COLO668 (cell line): Measurements from ENCODE around the gene KIF6.

Experiments used
- DNase-seq: peaks from one replicate; lab custom pipeline; 2025; ENCODE audit not compliant: unreplicated experiment; lab: John Stamatoyannopoulos, UW

The KIF6 gene

DNA sequence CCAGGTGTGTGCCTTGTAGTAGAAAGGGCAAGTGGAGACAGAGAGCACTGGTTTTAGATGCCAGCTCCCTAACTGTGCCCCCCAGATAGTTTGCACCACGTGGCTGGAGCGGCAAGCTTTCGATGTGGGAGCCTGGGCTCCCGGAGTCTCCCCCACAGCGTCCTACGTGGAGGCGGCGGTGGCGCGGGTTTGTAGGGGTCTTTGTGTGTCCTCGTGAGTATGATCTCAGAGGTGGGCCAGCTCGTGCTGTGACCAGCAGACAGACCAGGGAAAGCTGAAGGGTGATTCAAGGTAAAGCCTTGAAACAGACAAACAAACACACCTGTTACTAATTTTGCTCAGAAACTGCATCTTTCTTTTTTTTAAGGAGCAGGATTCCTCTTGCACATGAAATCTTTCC lies 397.1 kb downstream of the KIF6 start:
- DNase-seq: no peak

DNA sequence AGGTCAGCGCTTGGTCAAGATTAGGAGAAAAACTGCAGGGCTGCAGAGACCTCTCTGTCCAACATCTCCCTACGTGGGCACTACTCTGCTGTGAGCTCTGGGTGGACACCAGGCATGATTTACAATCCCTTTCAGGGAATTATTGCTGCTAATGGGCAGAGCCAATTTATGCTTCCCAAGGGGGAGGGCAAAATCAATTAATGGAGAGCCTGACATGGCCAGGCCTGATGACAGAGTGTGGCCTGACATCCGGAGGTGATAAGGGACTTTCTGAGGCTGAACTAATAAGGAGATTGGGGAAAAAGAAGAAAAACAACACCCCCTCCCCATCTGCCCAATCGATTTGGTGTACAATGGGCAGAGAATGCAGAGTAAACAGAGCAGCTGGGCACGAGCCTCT lies 397.7 kb downstream of the KIF6 start:
- no peak for DNase-seq

DNA sequence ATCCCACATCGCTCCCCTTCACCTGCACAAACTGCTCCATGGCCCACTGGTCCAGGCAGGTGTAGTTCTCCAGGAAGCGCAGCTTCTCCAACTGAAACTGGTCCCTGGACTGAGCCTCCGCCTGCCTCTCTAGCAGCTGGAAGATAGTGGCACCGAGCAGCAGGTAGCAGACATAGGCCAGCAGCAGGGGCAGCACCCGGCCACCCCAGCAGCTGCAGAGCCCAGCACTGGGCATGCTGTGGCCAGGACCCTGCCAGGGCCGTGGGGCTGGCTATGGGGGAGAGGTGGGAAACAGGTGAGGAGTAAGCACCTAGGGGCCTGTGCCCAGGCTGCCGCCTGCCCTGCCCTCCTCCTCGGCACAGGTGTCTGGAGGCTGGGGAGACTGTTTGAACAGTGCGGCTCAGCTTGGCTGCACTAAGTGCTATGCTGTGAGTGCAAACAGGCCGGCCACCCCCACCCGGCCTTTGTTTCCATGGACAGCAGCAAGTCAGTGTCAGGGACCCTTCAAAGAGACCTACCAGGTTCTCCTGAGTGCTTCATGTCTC lies 402.8 kb downstream of the KIF6 start, which contains the start of gene KCNK16:
TSS of gene KCNK16 (minus strand) at position 397 of the 545 bp plus-strand sequence. CDS start at position 235, 162 bp downstream.
- DNase-seq: peak; percentile 45

DNA sequence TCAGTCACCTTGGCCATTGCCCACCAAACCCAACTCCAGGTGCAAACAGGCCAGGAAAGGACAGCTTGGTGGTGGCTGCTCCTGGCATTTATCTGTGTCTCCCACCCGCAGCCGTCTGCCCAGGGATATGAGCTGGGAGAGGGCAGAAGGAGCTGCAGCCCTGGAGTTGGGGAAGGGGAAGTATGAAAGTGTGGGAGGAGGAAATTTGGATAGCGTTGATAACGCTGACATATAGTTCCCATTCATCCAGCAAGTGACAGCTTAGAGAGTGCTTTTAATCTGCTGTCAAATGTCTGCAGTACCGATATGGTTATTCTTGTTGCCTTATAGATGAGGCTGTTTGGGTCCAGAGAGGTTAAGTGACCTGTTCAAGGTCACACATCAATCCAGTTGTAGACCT lies 403.4 kb downstream of the KIF6 start:
- no peak for DNase-seq

DNA sequence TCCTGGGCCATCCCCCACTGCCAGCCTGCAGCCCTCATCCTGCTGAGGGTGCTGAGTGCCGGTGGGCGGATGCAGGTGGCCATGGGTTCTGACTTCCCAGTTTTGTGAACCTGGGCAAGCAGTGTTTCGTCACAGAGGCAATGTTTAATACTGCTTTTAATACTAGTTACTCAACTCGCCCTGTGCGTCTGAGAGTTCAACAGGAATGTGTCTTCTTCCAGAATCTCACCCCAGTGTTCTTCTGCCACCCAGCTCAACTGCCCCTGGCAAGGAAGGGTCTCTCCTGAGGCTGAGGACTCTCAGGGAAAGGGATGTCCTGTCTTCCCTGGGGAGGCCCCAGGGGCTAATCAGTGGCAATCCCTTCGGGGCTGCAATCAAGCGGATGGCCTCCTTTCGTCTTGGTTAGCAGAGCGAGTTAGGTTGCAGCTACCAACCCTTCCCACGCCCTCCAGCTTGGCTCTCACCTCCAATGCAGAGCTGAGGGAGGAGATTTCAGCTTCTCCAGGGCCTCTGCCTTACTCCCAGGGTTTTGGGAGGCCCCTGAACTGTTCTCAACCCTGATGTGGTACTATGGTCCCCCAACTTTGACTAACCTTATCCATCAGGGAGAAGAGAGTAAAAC lies 404.7 kb downstream of the KIF6 start:
- no peak for DNase-seq

DNA sequence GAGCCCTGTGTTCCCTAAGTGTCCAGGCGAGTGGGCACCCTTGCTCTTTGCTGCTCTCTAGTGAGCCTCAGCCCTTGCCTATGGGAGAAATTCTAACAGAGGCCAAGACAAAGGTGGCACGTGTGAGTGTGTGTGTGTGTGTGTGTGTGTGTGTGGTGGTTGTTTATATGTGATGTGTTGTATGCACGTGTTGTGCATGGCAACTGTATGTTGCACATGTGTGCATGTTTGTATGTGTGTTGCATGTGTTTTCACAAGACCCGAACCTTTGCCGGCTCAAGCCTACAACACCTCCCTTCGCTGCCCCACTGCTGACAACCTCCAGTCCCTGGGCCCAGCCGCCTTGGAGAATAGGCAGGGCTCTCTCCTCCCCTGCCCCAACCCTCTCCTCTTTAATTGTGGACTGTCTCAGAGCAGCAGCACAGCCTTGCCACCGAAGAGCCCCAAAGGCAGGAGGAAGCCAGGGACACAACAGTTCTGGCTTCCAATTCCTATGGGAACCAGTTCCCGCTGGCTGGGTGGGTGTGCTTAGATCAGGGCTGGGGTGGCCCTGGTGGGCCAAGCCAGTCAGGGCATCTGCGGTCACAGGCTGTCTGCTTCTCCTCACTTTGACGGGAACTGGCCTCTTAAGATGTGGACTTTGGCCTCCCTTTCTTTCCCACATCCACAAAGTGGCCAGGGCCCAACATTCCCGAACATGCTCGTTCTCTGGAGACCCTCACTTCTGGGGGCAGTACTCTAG lies 405.4 kb downstream of the KIF6 start:
- DNase-seq: no peak

DNA sequence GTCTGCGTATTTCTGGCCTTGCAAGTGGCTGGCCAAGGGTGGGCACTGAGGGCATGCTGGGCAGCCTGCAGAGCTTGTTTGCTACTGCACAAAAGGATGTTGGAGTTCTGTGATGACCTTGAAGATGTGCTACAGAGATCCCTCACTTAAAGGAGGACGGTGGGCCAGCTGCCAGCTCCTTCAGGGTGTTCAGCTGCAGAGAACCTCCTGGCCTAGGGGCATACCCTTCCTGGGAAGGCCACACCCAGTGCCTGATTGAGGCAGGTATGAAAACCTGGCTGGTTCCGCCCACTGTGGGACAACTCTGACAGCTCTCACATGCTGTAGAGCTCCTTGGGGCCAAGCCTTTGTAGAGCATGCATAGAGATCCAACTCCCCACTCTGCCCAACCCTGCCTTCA lies 408.0 kb downstream of the KIF6 start:
- DNase-seq: no peak

DNA sequence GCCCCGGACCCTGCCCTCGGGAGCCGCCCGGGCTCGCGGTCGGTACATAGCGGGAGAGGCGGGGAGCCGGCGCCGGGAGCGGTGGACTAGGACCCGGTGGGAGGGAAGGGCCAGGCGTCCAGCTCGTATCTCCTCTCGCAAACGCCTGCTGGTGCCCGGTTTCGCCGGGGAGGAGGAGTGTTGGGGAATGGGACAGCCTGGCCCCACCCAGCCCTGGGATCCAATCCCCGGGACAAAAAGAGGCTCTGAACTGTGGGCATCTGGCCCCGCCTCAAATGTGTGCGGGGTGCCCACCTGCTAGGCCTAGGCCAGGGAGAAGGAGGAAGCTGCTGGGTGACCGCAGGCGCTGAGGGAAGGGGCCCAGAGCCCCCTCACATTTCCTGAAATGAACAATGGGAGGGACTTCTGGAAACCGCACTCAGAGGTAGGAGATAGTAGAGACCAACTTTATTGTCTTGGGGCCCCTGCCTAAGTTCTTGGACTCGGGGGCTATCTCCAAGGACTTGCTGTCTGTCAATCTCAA lies 410.9 kb downstream of the KIF6 start, which contains the start of gene KCNK17:
TSS of gene KCNK17 (minus strand) at position 147 of the 523 bp plus-strand sequence. CDS start at position 48, 99 bp downstream.
- no peak for DNase-seq

DNA sequence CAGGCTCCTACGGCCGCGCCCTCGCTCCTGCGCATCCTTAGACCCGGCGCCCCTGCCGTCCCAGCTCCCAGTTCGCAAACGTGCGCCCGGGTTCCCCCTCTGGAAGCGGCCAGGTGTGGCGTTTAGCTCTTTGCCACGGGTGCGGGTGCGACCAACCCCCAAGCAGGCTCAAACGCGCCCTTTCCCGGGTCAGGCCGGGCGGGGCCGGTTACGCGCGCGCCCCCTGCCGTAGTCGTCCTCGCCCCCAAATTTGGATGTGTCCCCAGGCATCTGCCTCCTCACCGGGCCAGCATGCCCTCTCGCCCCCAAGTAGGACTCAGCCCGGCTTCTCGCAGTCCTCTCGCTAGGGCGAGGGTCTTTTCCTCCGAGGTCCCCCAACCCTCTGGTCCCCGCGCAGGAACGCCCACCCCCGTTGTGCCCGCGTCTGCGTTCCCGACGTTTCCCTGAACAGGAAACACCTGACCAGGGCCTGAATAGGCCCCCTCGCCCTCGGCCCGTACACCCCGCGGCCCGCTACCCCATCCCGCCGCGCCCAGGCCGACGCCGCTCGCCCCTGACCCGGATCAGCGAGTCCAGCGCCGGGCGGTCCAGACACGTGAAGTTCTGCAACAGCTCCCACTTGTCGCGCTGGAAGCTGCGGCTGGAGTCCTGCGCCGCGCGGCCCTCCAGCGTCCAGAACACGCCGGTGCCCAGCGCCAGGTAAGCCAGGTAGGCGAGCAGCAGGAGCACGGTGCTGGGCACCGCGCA lies 411.5 kb downstream of the KIF6 start:
- DNase-seq: no peak

DNA sequence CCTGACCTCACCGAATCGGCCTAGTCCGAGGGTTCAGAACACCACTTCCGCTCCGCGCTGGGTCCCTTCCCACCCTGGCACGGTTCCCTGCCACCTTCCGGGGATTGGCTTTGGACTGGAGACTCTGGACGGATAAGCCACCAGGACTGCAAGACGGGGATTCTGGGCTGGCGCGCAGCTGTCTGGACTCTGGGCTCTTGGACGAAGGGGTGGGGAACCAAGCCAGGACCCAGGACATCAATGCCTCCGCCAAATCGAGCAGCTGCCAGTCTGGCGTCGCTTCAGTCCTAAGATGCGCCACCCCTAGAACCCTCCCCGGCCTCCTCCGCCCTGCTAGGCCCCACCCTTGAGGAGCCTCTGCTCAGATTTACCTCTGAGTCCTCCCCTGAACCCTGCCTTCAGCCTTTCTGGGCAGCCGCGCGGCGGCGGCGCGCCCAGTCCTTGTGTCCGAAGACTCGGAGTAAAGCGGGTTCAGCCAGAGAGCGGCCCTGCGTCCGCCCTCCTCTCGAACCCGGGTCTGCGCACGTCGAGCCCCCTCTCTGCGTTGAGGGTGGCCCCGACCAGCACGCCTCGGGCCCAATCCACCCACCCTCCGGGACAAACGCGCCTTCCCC lies 412.2 kb downstream of the KIF6 start:
- DNase-seq: no peak

DNA sequence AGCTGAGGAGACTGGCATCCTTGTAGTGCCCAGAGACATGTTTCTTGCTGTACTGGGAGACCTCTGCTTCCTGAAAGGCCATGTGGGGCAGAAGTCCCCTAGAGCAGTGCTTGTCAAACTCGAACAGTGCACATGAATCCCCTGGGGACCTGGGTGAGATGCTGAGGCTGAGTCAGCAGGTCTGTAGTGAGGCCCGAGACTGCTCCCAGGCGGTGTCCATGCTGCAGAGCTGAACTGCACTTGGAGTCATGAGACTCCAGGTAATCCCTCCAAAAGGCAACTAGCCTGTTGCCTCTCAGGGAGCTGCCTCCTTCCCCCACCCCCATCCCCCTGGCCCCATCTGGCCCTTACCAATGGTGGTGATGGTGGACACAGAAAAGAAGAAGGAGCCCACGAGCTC lies 414.7 kb downstream of the KIF6 start:
- no peak for DNase-seq

DNA sequence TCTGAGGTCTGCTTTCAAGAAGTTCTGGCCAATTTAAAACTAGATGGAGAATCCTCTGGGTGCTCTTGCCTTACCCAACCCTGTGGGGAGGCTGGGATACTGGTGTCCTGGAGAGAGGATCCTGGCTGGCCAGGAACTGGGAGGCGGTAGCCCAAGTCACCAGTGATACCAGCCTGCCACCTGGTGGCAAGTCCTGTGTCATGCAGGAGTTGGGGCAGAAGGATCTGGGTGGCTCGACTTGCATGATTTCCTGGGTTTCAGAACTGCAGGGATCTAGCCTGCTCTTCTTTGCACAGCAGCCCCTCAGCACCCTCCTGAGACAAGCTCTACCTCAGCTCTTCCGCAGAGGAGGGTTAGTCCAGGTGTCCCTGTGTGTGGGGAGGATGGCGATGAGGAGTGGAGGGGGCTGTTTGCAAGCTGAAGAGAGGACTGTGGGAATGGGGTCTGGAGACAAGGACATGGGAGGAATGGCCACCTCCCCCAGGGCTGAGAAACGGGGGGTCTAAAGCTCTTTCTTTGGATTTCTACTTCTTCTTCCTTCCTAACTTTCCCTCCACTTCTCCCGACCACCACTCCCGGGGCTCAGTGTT lies 415.2 kb downstream of the KIF6 start:
- DNase-seq: peak; percentile 56

DNA sequence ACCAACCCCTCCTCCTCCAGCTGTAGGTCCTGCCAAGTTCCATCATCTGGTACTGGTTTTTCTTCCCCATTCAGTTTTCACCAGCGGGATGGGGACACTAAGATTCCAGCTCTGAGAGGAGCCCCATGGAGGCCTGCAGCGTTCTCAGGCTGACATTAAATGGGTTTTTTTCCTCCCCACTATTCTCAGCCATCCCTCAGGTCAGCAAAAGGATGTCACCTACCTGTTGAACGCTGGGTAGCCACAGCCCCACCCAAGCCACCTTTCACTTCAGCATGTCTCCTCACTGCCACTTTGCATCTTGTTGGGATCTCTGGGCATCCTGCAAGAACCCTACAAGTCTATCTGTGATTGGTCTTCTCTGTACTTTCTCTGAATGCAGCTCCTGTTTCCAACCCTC lies 417.7 kb downstream of the KIF6 start:
- no peak for DNase-seq

DNA sequence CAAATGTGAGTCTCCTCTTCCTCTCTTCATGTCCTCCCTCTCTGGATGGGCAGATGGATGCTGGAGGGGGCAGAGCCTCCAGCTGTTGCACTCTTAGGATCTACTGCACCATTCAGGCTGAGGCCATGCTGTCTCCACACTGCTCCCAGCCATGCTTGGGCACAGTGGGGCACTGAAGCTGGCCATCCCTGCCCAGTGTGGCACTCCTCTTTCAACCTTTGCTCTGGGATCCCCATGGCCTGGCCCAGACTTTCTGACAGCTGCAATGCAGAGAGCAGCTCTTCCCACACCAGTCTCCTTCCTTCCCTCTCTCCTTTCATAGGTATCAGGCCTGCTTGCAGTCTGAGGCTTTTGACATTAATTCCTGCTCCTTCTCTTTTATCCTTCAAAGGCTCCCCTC lies 420.3 kb downstream of the KIF6 start:
- DNase-seq: no peak

DNA sequence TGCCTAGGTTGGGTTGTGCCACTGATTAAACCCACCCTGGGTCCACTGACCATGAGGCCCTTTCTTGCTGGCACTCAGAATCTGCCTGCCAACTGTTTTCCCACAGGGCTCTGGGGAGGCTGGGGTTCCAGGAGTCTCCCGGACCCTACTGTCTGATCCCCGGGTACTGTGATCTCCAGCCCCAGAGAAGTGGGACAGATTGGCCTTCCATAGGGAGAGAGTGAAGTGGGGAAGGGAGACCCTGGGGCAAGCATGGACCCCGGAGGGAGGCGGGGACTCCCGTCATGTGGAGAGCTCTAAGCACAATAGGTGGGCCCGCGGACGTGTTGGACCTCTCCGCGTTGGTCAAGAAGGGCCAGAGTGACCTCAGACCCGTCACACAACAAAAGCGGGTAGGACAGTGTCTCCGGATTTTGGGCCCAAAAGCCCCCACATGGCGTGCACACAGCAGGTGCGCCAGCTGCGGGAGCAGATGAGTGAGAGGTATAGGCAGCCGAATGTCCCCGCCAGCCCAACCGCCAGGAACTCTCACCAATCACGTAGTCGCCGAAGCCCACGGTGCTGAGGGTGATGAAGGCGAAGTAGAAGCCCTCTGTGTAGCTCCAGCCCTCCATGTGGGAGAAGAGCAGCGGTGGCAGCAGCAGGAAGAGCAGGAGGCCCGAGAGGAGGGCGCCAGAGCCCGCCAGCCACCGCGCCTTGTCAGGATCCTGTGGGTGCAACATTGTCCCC lies 421.6 kb downstream of the KIF6 start:
- no peak for DNase-seq

DNA sequence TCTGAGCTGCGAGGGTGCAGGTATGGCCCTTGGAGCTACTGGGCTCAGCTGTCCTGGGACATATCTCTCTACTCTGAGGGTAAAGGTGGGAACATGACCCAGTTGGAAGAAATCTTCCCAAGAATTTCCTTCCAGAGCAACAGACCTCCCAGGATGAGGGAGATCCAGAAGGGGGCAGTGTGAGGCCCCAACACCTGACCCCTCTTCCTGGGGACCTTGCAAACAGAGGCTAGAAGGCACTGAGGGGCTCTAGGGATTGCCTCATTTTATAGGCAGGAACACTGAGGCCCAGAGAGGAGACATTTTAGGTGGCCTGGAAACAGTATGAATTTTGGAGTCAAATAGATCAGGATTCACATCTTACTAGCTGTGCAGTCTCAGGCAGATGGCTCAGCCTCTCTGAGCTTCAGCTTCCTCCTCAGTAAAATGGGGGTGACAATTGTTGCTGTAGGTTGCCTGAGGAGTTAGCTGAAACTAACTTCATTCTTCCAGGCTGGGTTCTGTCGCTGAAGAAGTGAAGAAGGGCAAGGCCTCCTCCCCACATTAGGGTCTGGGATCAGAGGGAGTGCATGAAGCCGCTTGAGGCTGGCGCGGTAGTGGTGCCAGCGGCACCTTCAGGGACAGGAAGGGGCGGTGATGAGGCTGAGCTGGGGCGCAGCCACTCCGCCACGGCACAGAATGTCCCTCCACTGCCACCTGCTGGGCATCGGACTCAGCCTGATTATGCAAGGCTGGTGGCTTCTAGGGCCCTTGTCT lies 422.4 kb downstream of the KIF6 start:
- DNase-seq: peak; percentile 73

DNA sequence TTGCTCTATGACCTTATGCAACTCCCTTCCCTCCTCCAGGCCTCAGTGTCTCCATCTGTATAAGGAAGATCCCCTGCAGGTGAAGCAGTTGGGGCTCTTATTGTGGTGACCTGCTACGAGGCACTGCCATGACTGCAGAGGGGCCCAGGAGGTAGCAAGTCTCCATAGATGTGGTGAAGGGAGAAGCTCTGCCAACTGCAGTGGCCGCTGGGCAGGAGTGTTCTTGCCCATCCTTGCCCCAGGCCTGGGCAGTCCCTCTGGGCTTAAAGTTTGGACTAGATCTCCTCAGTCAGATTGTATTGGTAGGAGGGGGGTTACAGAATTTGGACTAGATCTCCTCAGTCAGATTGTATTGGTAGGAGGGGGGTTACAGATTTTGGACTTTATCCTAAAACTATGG lies 423.2 kb downstream of the KIF6 start:
- no peak for DNase-seq

DNA sequence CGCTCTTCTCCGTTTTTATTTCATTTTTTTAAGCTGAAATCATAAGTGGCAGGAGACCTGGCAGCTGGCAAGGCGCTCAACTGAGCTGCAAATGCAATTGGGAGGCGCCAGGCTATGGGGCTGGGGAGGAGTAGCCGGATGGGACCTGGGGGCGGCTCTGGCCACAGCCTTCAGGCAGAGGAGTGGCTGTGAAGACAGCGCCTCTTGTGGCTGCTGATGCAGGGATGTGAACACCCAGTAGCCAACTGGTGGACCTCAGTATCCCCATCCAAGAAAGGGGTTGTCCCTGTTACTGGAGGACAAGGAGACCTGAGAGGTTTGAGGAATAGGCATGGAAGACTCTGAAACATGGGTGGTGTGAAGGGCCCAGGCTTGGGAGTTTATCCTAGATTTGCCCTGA lies 423.6 kb downstream of the KIF6 start:
- DNase-seq: peak; percentile 0

DNA sequence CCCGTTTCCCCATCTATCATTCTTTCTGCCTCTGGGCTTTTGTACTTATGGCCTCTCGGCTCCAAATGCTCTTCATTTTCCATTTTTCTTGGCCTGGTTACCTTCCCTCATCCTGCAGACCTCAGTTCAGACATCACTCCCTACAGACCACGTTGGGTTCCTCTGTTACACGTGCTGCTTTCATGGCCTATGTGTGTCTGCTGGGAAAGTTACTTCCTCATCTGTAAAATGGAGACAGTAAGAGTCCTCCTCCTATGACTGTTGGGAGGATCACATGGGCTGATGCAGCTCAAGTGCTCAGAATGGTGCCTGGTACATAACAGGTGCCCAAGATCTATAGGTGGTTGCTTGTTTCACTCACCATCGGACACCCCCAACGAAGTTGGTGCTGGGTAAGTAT lies 424.5 kb downstream of the KIF6 start:
- DNase-seq: no peak
